HepG2 (cell line): Measurements from ENCODE around the gene CDK10. TPM values are rescaled to one million over a fixed set of nuclear protein-coding genes. Genes with fewer than 3 reads are reported as not detected.

Source experiments
- ATAD3A ChIP-seq: sonication (generic); formaldehyde crosslinking; IDR thresholded peaks from 2 replicates; pipeline ENCODE4 v1.4.0; 2020; ENCODE audit warnings: missing genetic modification reagents
- DMTF1 ChIP-seq: sonication (generic); formaldehyde crosslinking; IDR thresholded peaks from 2 replicates; pipeline ENCODE4 v1.4.0; 2020; ENCODE audit warnings: mild to moderate bottlenecking, missing genetic modification reagents
- FLYWCH1 ChIP-seq: sonication (generic); formaldehyde crosslinking; IDR thresholded peaks from 2 replicates; pipeline ENCODE4 v1.8.1; 2023; ENCODE audit warnings: mild to moderate bottlenecking, missing genetic modification reagents
- FOXA1 ChIP-seq, 2 experiments: fragments of 450-650 bp in 1 of 2; sonication (generic) in 1 of 2; formaldehyde crosslinking in 1 of 2; IDR thresholded peaks; 2 replicates each; pipeline versions ENCODE4 v1.4.0 to v1.6.1; 2016 to 2020; ENCODE audit warnings: missing genetic modification reagents in 1 of 2
- FOXO1 ChIP-seq: sonication (generic); formaldehyde crosslinking; IDR thresholded peaks from 2 replicates; pipeline ENCODE4 v1.4.0; 2020; ENCODE audit warnings: missing genetic modification reagents
- PHF20 ChIP-seq: sonication (generic); formaldehyde crosslinking; IDR thresholded peaks from 2 replicates; pipeline ENCODE4 v1.5.0; 2020; ENCODE audit warnings: mild to moderate bottlenecking, missing genetic modification reagents
- RFXANK ChIP-seq: IDR thresholded peaks from 2 replicates; pipeline ENCODE4 v1.6.1; 2016
- SSRP1 ChIP-seq: IDR thresholded peaks from 2 replicates; pipeline ENCODE4 v1.6.1; 2016; ENCODE audit warnings: control low read depth
- ZC3H4 ChIP-seq: sonication (generic); formaldehyde crosslinking; IDR thresholded peaks from 2 replicates; pipeline ENCODE4 v1.4.0; 2020; ENCODE audit warnings: missing genetic modification reagents, borderline replicate concordance
- ZFP41 ChIP-seq: sonication (generic); formaldehyde crosslinking; IDR thresholded peaks from 2 replicates; pipeline ENCODE4 v1.4.0; 2020; ENCODE audit warnings: mild to moderate bottlenecking, missing genetic modification reagents, borderline replicate concordance
- ZNF207 ChIP-seq: fragments of 450-650 bp; IDR thresholded peaks from 2 replicates; pipeline ENCODE4 v1.6.1; 2016; ENCODE audit warnings: antibody characterized with exemption, borderline replicate concordance
- ZNF496 ChIP-seq: sonication (generic); formaldehyde crosslinking; IDR thresholded peaks from 2 replicates; pipeline ENCODE4 v1.8.1; 2023; ENCODE audit warnings: mild to moderate bottlenecking, moderate library complexity, missing genetic modification reagents; ENCODE audit not compliant: insufficient replicate concordance
- ZNF580 ChIP-seq: IDR thresholded peaks from 2 replicates; pipeline ENCODE4 v1.6.1; 2016; ENCODE audit warnings: low read depth, borderline replicate concordance
- ZNF766 ChIP-seq: sonication (generic); formaldehyde crosslinking; IDR thresholded peaks from 2 replicates; pipeline ENCODE4 v1.5.0; 2020; ENCODE audit warnings: missing genetic modification reagents, borderline replicate concordance
- ZSCAN25 ChIP-seq: sonication (generic); formaldehyde crosslinking; IDR thresholded peaks from 2 replicates; pipeline ENCODE4 v1.8.0; 2022; ENCODE audit warnings: mild to moderate bottlenecking, missing genetic modification reagents
- polyA plus RNA-seq, 8 experiments: library from polyadenylated mRNA; depleted of rRNA in 3 of 8; stranded (reverse) in 7 of 8; unstranded in 1 of 8; fragments of >200 nt; fragmentation: Illumina TruSeq in 4 of 8; extraction: Trizol in 4 of 8; gene quantifications; 2 replicates each; pipeline versions ENCODE4 v1.2.1 to v1.2.3, GENCODE V29; 2011 to 2016; ENCODE audit warnings: low read depth in 4 of 8, missing spikeins in 1 of 8, mixed read lengths in 1 of 8; ENCODE audit not compliant: insufficient read depth in 1 of 8
- total RNA-seq, 5 experiments: library from RNA; depleted of rRNA; stranded (reverse); fragments of >200 nt; fragmentation: Illumina TruSeq; extraction: Trizol; gene quantifications; 2 replicates each; pipeline ENCODE4 v1.2.3, GENCODE V29; 2016; ENCODE audit warnings: low read depth in 1 of 5
- TF ChIP-seq, protein P1 (sequence below): sonication (generic); formaldehyde crosslinking; IDR thresholded peaks from 2 replicates; pipeline ENCODE4 v1.8.1; 2023; ENCODE audit warnings: mild to moderate bottlenecking, missing genetic modification reagents
- TF ChIP-seq, protein P2 (sequence below): sonication (generic); formaldehyde crosslinking; IDR thresholded peaks from 2 replicates; pipeline ENCODE4 v1.8.0; 2022; ENCODE audit warnings: mild to moderate bottlenecking, missing genetic modification reagents; ENCODE audit not compliant: insufficient replicate concordance
- TF ChIP-seq, protein P3 (sequence below): sonication (generic); formaldehyde crosslinking; IDR thresholded peaks from 2 replicates; pipeline ENCODE4 v1.4.0; 2020; ENCODE audit warnings: missing genetic modification reagents

The CDK10 gene
- total and polyA plus RNA-seq, 2 of the 13 experiments (the other 11 are each of a cell fraction or from before 2014, with no cell fraction given), result 2.5 to 3.9 TPM

- no peak for TF ChIP-seq ATAD3A (CRISPR knock-in tag)
- no peak for TF ChIP-seq ZNF207
- no peak for TF ChIP-seq FOXA1 (IDR thresholded peaks at IDR 0.05)
- no peak for TF ChIP-seq FOXA1 (CRISPR knock-in tag; IDR thresholded peaks at IDR 0.05)
- no peak for TF ChIP-seq FLYWCH1 (CRISPR knock-in tag)
- TF ChIP-seq FOXO1 (CRISPR knock-in tag), result no peak; the same call in 1 of the 2 replicates
- TF ChIP-seq DMTF1, result no peak
- TF ChIP-seq, protein P1, sequence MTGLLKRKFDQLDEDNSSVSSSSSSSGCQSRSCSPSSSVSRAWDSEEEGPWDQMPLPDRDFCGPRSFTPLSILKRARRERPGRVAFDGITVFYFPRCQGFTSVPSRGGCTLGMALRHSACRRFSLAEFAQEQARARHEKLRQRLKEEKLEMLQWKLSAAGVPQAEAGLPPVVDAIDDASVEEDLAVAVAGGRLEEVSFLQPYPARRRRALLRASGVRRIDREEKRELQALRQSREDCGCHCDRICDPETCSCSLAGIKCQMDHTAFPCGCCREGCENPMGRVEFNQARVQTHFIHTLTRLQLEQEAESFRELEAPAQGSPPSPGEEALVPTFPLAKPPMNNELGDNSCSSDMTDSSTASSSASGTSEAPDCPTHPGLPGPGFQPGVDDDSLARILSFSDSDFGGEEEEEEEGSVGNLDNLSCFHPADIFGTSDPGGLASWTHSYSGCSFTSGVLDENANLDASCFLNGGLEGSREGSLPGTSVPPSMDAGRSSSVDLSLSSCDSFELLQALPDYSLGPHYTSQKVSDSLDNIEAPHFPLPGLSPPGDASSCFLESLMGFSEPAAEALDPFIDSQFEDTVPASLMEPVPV (CRISPR knock-in tag), result peak; percentile 93
- peak; percentile 34; the same call in 1 of the 2 replicates for TF ChIP-seq ZC3H4 (CRISPR knock-in tag)
- TF ChIP-seq ZNF766 (CRISPR knock-in tag), result 0 out of 2 replicates have a peak, but pooled peaks have one; percentile 56
- no peak; the same call in 1 of the 2 replicates for TF ChIP-seq SSRP1 (CRISPR knock-in tag)
- peak; percentile 60; the same call in 1 of the 2 replicates for TF ChIP-seq ZNF580 (CRISPR knock-in tag)
- no peak for TF ChIP-seq RFXANK (CRISPR knock-in tag)
- no peak for TF ChIP-seq ZFP41 (CRISPR knock-in tag)
- TF ChIP-seq PHF20 (CRISPR knock-in tag), result no peak
- no peak for TF ChIP-seq ZNF496 (CRISPR knock-in tag)
- peak; percentile 52; the same call in 1 of the 2 replicates for TF ChIP-seq ZSCAN25 (CRISPR knock-in tag)
- TF ChIP-seq, protein P2, sequence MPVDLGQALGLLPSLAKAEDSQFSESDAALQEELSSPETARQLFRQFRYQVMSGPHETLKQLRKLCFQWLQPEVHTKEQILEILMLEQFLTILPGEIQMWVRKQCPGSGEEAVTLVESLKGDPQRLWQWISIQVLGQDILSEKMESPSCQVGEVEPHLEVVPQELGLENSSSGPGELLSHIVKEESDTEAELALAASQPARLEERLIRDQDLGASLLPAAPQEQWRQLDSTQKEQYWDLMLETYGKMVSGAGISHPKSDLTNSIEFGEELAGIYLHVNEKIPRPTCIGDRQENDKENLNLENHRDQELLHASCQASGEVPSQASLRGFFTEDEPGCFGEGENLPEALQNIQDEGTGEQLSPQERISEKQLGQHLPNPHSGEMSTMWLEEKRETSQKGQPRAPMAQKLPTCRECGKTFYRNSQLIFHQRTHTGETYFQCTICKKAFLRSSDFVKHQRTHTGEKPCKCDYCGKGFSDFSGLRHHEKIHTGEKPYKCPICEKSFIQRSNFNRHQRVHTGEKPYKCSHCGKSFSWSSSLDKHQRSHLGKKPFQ (CRISPR knock-in tag), result no peak
- TF ChIP-seq, protein P3, sequence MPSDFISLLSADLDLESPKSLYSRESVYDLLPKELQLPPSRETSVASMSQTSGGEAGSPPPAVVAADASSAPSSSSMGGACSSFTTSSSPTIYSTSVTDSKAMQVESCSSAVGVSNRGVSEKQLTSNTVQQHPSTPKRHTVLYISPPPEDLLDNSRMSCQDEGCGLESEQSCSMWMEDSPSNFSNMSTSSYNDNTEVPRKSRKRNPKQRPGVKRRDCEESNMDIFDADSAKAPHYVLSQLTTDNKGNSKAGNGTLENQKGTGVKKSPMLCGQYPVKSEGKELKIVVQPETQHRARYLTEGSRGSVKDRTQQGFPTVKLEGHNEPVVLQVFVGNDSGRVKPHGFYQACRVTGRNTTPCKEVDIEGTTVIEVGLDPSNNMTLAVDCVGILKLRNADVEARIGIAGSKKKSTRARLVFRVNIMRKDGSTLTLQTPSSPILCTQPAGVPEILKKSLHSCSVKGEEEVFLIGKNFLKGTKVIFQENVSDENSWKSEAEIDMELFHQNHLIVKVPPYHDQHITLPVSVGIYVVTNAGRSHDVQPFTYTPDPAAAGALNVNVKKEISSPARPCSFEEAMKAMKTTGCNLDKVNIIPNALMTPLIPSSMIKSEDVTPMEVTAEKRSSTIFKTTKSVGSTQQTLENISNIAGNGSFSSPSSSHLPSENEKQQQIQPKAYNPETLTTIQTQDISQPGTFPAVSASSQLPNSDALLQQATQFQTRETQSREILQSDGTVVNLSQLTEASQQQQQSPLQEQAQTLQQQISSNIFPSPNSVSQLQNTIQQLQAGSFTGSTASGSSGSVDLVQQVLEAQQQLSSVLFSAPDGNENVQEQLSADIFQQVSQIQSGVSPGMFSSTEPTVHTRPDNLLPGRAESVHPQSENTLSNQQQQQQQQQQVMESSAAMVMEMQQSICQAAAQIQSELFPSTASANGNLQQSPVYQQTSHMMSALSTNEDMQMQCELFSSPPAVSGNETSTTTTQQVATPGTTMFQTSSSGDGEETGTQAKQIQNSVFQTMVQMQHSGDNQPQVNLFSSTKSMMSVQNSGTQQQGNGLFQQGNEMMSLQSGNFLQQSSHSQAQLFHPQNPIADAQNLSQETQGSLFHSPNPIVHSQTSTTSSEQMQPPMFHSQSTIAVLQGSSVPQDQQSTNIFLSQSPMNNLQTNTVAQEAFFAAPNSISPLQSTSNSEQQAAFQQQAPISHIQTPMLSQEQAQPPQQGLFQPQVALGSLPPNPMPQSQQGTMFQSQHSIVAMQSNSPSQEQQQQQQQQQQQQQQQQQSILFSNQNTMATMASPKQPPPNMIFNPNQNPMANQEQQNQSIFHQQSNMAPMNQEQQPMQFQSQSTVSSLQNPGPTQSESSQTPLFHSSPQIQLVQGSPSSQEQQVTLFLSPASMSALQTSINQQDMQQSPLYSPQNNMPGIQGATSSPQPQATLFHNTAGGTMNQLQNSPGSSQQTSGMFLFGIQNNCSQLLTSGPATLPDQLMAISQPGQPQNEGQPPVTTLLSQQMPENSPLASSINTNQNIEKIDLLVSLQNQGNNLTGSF (CRISPR knock-in tag), result no peak
Measured at GRCh38 chr16:89695086-89695874, 8.8 kb downstream of the CDK10 start (continued).
